ENCODE data around the gene CCL24.
"Not testable (repeated sequence)": the region's sequence is repeated elsewhere in the genome, so short reads cannot be mapped to it uniquely, and the experiment has no call there.

CCL24 gene

DNA sequence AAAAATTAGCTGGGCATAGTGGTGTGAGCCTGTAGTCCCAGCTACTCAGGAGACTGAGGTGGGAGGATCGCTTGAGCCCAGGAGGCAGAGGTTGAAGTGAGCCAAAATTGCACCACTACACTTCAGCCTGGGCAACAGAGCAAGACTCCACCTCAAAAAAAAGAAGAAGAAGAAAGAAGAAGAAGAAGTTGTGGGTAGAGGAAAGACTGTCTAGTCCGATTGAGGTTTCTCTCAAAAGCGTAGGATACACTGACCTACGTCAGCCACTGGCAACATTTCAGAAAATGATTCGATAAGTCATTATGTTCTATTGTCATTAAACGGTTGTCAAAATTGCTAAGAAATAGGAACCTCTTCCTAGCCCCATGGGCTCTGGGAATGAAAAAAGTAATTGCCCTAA is 42.9 kb upstream of the CCL24 start:
- Histone ChIP-seq H3K36me3 (ENCODE audit: insufficient read depth, low read length) (no peaks in the 10 kb centered on the region), H3K9ac (ENCODE audit: low read depth, low read length, poor library complexity, severe bottlenecking) (no peak overlapping the region), H4K20me1 (ENCODE audit: insufficient read depth, low read length, poor library complexity, severe bottlenecking) (no peaks in the 10 kb centered on the region), H3K4me3 (ENCODE audit: low read length, poor library complexity, severe bottlenecking) (no peak overlapping the region), H3K4me2 (ENCODE audit: low read depth, low read length, poor library complexity, severe bottlenecking) (no peak overlapping the region), H3K9me2 (replicated peaks; ENCODE audit: low read depth, low read length) (no peaks in the 10 kb centered on the region), H3K79me2 (ENCODE audit: insufficient read depth, low read length) (no peaks in the 10 kb centered on the region), H3K9me3 (ENCODE audit: insufficient read depth, low read depth, low read length) (no peaks in the 10 kb centered on the region), H3K27me3 (ENCODE audit: insufficient read depth, low read length, poor library complexity, severe bottlenecking) (no peaks in the 10 kb centered on the region), H3K4me1 (ENCODE audit: insufficient read depth, low read length, poor library complexity, severe bottlenecking) (no peaks in the 10 kb centered on the region), H3F3A (ENCODE audit: low read depth) (no peaks in the 10 kb centered on the region), H2AFZ (ENCODE audit: low read length) (no peak overlapping the region)
- TF ChIP-seq, protein P1, sequence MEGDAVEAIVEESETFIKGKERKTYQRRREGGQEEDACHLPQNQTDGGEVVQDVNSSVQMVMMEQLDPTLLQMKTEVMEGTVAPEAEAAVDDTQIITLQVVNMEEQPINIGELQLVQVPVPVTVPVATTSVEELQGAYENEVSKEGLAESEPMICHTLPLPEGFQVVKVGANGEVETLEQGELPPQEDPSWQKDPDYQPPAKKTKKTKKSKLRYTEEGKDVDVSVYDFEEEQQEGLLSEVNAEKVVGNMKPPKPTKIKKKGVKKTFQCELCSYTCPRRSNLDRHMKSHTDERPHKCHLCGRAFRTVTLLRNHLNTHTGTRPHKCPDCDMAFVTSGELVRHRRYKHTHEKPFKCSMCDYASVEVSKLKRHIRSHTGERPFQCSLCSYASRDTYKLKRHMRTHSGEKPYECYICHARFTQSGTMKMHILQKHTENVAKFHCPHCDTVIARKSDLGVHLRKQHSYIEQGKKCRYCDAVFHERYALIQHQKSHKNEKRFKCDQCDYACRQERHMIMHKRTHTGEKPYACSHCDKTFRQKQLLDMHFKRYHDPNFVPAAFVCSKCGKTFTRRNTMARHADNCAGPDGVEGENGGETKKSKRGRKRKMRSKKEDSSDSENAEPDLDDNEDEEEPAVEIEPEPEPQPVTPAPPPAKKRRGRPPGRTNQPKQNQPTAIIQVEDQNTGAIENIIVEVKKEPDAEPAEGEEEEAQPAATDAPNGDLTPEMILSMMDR (conservative IDR thresholded peaks at IDR 0.05; ENCODE audit: low read length), result no peak
- TF ChIP-seq EZH2phosphoT487 (IDR thresholded peaks at IDR 0.05; ENCODE audit: borderline replicate concordance), result no peak

DNA sequence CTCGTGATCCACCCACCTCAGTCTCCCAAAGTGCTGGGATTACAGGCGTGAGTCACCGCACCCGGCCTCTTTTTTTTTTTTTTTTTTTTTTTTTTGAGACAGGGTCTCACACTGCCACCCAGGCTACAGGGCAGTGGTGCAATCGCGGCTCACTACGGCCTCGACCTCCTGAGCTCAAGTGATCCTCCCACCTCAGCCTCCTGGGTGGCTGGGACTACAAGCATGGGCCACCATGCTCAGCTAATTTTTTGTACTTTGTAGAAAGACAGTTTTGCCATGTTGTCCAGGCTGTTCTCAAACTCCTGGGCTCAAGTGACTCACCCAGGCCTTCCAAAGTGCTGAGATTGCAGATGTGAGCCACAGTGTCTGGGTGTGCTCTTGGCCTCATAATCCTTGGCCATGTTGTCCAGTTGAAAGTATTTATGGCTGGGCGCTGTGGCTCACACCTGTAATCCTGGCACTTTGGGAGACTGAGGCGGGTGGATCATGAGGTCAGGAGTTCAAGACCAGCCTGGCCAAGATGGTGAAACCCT is 41.3 kb upstream of the CCL24 start:
- not testable (repeated sequence) for H3K9me3 ChIP-seq (ENCODE audit: insufficient read depth, low read depth, low read length); H3K4me3 ChIP-seq (ENCODE audit: low read length, poor library complexity, severe bottlenecking); H3K4me2 ChIP-seq (ENCODE audit: low read depth, low read length, poor library complexity, severe bottlenecking); H3F3A ChIP-seq (ENCODE audit: low read depth); H3K4me1 ChIP-seq (ENCODE audit: insufficient read depth, low read length, poor library complexity, severe bottlenecking); H3K9ac ChIP-seq (ENCODE audit: low read depth, low read length, poor library complexity, severe bottlenecking); H2AFZ ChIP-seq (ENCODE audit: low read length); H3K79me2 ChIP-seq (ENCODE audit: insufficient read depth, low read length); H3K27me3 ChIP-seq (ENCODE audit: insufficient read depth, low read length, poor library complexity, severe bottlenecking); H4K20me1 ChIP-seq (ENCODE audit: insufficient read depth, low read length, poor library complexity, severe bottlenecking); H3K36me3 ChIP-seq (ENCODE audit: insufficient read depth, low read length); H3K9me2 ChIP-seq (replicated peaks; ENCODE audit: low read depth, low read length)

DNA sequence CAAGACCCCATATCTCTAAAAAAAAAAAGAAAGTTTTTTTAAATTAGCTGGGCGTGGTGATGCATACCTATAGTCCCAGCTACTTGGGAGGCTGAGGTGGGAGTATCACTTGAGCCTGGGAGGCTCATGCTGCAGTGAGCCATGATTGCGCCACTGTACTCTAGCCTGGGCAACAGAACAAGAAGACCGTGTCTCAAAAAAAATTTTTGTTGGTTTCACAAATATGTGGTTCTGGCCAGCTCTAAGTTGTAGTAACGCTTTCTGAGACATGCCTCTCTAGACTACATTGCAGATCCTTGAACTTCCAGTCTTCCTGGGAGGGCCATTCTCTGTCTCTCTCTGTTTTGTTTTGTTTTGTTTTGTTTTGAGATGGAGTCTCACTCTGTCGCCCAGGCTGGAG is 40.6 kb upstream of the CCL24 start:
- Histone ChIP-seq H3K4me3 (ENCODE audit: low read length, poor library complexity, severe bottlenecking) (no peak overlapping the region), H3K9ac (ENCODE audit: low read depth, low read length, poor library complexity, severe bottlenecking) (no peak overlapping the region), H3K9me2 (replicated peaks; ENCODE audit: low read depth, low read length) (no peaks in the 10 kb centered on the region), H3K36me3 (ENCODE audit: insufficient read depth, low read length) (no peaks in the 10 kb centered on the region), H3K9me3 (ENCODE audit: insufficient read depth, low read depth, low read length) (no peaks in the 10 kb centered on the region), H3F3A (ENCODE audit: low read depth) (no peaks in the 10 kb centered on the region), H4K20me1 (ENCODE audit: insufficient read depth, low read length, poor library complexity, severe bottlenecking) (no peaks in the 10 kb centered on the region), H3K27me3 (ENCODE audit: insufficient read depth, low read length, poor library complexity, severe bottlenecking) (no peaks in the 10 kb centered on the region), H3K4me1 (ENCODE audit: insufficient read depth, low read length, poor library complexity, severe bottlenecking) (no peaks in the 10 kb centered on the region), H2AFZ (ENCODE audit: low read length) (no peak overlapping the region), H3K79me2 (ENCODE audit: insufficient read depth, low read length) (no peaks in the 10 kb centered on the region), H3K4me2 (ENCODE audit: low read depth, low read length, poor library complexity, severe bottlenecking) (no peak overlapping the region)
- TF ChIP-seq EZH2phosphoT487 (IDR thresholded peaks at IDR 0.05; ENCODE audit: borderline replicate concordance), result no peak
- TF ChIP-seq, protein P1 (conservative IDR thresholded peaks at IDR 0.05; ENCODE audit: low read length), result no peak

DNA sequence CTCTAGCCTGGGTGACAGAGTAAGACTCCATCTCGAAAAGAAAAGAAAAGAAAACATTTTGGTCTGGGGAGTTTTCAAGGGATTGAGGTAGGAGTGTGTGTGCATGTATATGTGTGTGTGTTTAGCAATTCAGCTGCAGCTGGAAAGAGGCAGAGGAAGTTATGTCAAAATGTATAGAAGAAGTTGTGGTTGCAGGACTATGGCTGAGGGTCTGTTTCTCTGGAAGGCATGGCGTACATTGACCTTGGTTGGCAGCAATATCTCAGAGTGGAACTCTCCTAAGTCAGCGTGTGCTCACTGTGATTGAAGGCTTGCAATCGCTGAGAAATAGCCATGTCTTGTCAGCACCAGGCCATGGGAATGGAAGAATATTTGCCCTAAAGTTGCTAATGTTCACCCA is 36.6 kb upstream of the CCL24 start:
- TF ChIP-seq, protein P1 (conservative IDR thresholded peaks at IDR 0.05; ENCODE audit: low read length), result no peak
- TF ChIP-seq EZH2phosphoT487 (IDR thresholded peaks at IDR 0.05; ENCODE audit: borderline replicate concordance), result no peak
- no peaks in the 10 kb centered on the region for H4K20me1 ChIP-seq (ENCODE audit: insufficient read depth, low read length, poor library complexity, severe bottlenecking)
- no peak overlapping the region for H2AFZ ChIP-seq (ENCODE audit: low read length)
- no peaks in the 10 kb centered on the region for H3K36me3 ChIP-seq (ENCODE audit: insufficient read depth, low read length)
- no peak overlapping the region for H3K4me2 ChIP-seq (ENCODE audit: low read depth, low read length, poor library complexity, severe bottlenecking)
- no peak overlapping the region for H3K9ac ChIP-seq (ENCODE audit: low read depth, low read length, poor library complexity, severe bottlenecking)
- H3K79me2 ChIP-seq (ENCODE audit: insufficient read depth, low read length), result no peaks in the 10 kb centered on the region
- H3K27me3 ChIP-seq (ENCODE audit: insufficient read depth, low read length, poor library complexity, severe bottlenecking), result no peaks in the 10 kb centered on the region
- H3F3A ChIP-seq (ENCODE audit: low read depth), result no peaks in the 10 kb centered on the region
- H3K4me3 ChIP-seq (ENCODE audit: low read length, poor library complexity, severe bottlenecking), result no peak overlapping the region
- H3K4me1 ChIP-seq (ENCODE audit: insufficient read depth, low read length, poor library complexity, severe bottlenecking), result no peaks in the 10 kb centered on the region
- H3K9me2 ChIP-seq (replicated peaks; ENCODE audit: low read depth, low read length), result no peaks in the 10 kb centered on the region
- H3K9me3 ChIP-seq (ENCODE audit: insufficient read depth, low read depth, low read length), result no peaks in the 10 kb centered on the region

All from Loucy (cell line).